Esophagus muscularis mucosa (tissue), 4 donors: ENCODE data around the gene HOXD13. TPM values are rescaled to one million over a fixed set of nuclear protein-coding genes. Genes with fewer than 3 reads are reported as not detected.

Experiments
- DNase-seq: peaks from one replicate; pipeline ENCODE4 v3.0.0-alpha.2; 2017; ENCODE audit errors: extremely low spot score
- H3K27ac ChIP-seq, 4 donors: fragments of 200-600 bp; sonication (generic); replicated peaks in 1 of 4; 1 replicate in 3 of 4; 2 replicates in 1 of 4; pipeline ENCODE4 v1.5.1; 2016 to 2019; ENCODE audit warnings: mild to moderate bottlenecking in 1 of 4
- H3K27me3 ChIP-seq, 4 donors: fragments of 200-600 bp; sonication (generic); one replicate each; pipeline versions ENCODE4 v1.5.1 to v1.6.0; 2016 to 2019
- H3K36me3 ChIP-seq, 4 donors: fragments of 200-600 bp; sonication (generic); one replicate each; pipeline ENCODE4 v1.5.1; 2016 to 2019
- H3K4me1 ChIP-seq, 4 donors: fragments of 200-600 bp; sonication (generic); one replicate each; pipeline ENCODE4 v1.5.1; 2016 to 2019
- H3K4me3 ChIP-seq, 4 donors: fragments of 200-600 bp; sonication (generic); 1 replicate in 2 of 4; 2 replicates in 2 of 4; pipeline ENCODE4 v1.5.1; 2016 to 2019; ENCODE audit warnings: mild to moderate bottlenecking in 4 of 4, moderate library complexity in 1 of 4
- H3K9me3 ChIP-seq, 4 donors: fragments of 200-600 bp; sonication (generic); 1 replicate in 3 of 4; 2 replicates in 1 of 4; pipeline ENCODE4 v1.5.1; 2016 to 2019
- EP300 ChIP-seq: sonication (generic); formaldehyde crosslinking; IDR thresholded peaks from one replicate; pipeline ENCODE4 v1.6.1; 2017; ENCODE audit warnings: antibody characterized with exemption
- POLR2A ChIP-seq: fragments of 450-650 bp; IDR thresholded peaks from one replicate; pipeline ENCODE4 v1.6.1; 2017; ENCODE audit warnings: antibody characterized with exemption, moderate library complexity, mild to moderate bottlenecking, low read depth
- POLR2AphosphoS5 ChIP-seq, 2 donors: sonication (generic); formaldehyde crosslinking; IDR thresholded peaks; one replicate each; pipeline ENCODE4 v1.6.1; 2017; ENCODE audit warnings: antibody characterized with exemption in 2 of 2
- WGBS: methylation state at CpG from one replicate; pipeline ENCODE4 v1.1.5; 2018; 5-methylcytosine and 5-hydroxymethylcytosine counted together
- intact Hi-C: fragments of 100-400 bp; cut with DNase I; formaldehyde crosslinking; loops from one replicate; pipeline ENCODE4 v1.15.1; 2023
- total RNA-seq, 4 donors: library from RNA; depleted of rRNA; stranded (reverse); fragments of >200 nt; gene quantifications; one replicate each; pipeline versions ENCODE4 v1.1.0 to v1.2.1, GENCODE V29; 2016
- TF ChIP-seq, protein P1 (sequence below), 3 experiments: fragments of 200-600 bp in 2 of 3; fragments of 450-650 bp in 1 of 3; sonication (generic) in 2 of 3; IDR thresholded peaks; one replicate each; pipeline ENCODE4 v1.5.1; 2017 to 2019; ENCODE audit warnings: antibody characterized with exemption in 3 of 3, mild to moderate bottlenecking in 2 of 3, moderate library complexity in 1 of 3

The HOXD13 gene
- total RNA-seq, 4 donors from 2014 or later, result not detected

DNA sequence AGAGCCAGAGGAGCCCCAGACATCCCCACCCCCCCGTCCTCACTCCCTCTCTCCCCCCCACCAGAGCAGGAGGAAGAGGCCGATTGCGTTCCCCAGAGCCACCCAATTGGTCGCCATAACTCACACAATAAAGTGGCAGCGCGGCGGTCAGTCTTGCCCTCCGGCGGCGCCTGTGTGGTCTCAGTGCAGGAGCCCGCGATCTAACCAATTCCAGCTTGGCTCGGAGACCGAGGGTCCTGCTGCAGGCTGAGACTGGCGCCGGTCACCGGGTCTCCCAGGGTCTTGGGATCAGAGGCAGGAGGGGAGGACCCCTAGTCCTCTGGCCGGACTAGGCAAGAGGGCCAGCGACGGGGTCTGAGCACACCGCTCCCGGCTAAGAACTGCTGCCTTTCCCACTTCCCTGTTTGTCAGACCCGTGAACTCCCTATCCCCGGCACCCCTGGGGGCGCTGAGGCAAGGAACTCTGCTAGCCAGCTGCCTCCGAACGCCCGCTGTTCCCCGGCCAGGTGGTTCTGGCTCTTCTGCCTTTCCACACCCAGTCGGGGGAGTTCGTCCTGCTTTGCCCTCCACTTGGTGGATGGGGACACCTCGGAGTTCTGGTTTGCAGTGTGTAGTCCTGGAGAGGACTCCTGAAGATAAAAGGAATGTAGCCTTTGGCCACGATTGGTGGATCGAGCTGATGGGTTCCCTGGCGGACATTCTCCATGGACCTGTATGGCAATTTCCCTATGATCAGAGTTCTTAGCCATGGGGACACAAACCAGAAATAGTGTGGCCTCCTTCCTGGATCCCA, 6.0 kb downstream of the HOXD13 start:
- intact Hi-C loops, result no loop called here
- H3K4me3 ChIP-seq, result no peak overlapping the region

DNA sequence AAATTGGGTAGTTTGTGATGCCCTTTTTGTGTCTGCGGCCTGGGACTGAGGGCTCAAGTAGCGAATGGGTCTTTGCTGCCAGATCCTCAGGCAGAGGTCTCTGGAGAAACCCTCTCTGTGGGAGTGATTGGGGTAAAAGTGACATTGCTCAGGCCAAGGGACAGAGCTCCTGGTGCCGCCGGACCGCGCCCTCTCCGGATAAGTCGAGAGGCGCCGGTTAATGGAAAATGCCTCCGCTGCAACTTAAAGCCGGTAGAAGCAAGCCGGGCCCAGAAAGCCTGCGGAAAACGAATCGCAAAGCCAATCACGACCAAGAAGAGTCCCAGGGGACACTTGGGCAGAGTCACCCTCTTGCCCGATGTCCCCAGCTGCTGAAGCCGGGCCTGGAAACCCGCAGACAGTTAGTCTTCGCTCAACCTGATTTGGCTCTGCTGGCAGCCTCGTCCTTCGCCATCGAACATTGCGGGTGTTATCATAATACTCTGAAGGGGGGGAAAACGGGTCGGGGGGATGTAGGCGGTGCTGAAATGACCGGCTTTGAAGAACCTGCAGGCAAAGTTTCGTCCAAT, 6.7 kb downstream of the HOXD13 start:
- no peak overlapping the region for H3K4me3 ChIP-seq
- no peaks in the 10 kb centered on the region for H3K36me3 ChIP-seq
- no peak overlapping the region for H3K27ac ChIP-seq
- no peak for DNase-seq
- intact Hi-C loops, result no loop called here
- 8% methylated on average over 24 of the region's 30 CpGs for WGBS
- H3K4me1 ChIP-seq, result peaks cover 14 to 50% (median 47%) of the 10 kb centered on the region in 4 donors
- TF ChIP-seq, protein P1, sequence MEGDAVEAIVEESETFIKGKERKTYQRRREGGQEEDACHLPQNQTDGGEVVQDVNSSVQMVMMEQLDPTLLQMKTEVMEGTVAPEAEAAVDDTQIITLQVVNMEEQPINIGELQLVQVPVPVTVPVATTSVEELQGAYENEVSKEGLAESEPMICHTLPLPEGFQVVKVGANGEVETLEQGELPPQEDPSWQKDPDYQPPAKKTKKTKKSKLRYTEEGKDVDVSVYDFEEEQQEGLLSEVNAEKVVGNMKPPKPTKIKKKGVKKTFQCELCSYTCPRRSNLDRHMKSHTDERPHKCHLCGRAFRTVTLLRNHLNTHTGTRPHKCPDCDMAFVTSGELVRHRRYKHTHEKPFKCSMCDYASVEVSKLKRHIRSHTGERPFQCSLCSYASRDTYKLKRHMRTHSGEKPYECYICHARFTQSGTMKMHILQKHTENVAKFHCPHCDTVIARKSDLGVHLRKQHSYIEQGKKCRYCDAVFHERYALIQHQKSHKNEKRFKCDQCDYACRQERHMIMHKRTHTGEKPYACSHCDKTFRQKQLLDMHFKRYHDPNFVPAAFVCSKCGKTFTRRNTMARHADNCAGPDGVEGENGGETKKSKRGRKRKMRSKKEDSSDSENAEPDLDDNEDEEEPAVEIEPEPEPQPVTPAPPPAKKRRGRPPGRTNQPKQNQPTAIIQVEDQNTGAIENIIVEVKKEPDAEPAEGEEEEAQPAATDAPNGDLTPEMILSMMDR (IDR thresholded peaks at IDR 0.05), result no peak
- H3K9me3 ChIP-seq, result no peaks in the 10 kb centered on the region
- peaks cover under 1 to 100% (median 96%) of the 10 kb centered on the region in 4 donors for H3K27me3 ChIP-seq

More for the DNA sequence above, 6.0 kb downstream of the HOXD13 start:
- Histone ChIP-seq H3K36me3 (no peaks in the 10 kb centered on the region), H3K9me3 (no peaks in the 10 kb centered on the region), H3K27ac (no peak overlapping the region), H3K4me1 (peaks cover 11 to 46% (median 41%) of the 10 kb centered on the region in 4 donors), H3K27me3 (peaks cover 0 to 100% (median 96%) of the 10 kb centered on the region in 4 donors)
- TF ChIP-seq POLR2A (no peak), EP300 (no peak)
- TF ChIP-seq, protein P1 (IDR thresholded peaks at IDR 0.05), result no peak
- no peak for DNase-seq
- WGBS, result 7% methylated on average over 5 of the region's 35 CpGs

DNA sequence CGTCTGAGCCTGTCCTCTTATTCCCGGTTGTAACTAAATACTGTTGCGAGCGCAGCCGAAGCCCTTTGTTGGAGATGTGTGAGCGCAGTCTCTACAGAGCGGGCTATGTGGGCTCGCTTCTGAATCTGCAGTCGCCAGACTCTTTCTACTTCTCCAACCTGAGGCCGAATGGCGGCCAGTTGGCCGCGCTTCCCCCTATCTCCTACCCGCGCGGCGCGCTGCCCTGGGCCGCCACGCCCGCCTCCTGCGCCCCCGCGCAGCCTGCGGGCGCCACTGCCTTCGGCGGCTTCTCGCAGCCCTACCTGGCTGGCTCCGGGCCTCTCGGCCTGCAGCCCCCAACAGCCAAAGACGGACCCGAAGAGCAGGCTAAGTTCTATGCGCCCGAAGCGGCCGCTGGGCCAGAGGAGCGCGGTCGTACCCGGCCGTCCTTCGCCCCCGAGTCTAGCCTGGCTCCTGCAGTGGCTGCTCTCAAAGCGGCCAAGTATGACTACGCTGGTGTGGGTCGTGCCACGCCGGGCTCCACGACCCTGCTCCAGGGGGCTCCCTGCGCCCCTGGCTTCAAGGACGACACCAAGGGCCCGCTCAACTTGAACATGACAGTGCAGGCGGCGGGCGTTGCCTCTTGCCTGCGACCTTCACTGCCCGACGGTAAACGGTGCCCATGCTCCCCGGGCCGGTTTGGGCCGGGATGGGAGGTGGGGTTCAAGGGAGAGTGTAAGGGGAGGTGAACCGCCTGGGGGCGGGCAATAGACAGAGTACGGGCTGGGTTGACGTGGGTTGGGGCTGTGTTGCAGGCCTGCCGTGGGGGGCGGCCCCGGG, 7.4 kb downstream of the HOXD13 start, which contains the start of gene HOXD12:
TSS of gene HOXD12 (plus strand) at position 68 of the 819 bp plus-strand sequence. CDS start at position 75, 7 bp downstream.
- no peak within 1 kb of the TSS for H3K27ac ChIP-seq
- 6% methylated on average over 34 of the region's 70 CpGs for WGBS
- H3K4me1 ChIP-seq, result peaks cover 21 to 57% (median 54%) of the 10 kb centered on the region in 4 donors
- peaks cover 6 to 100% (median 96%) of the 10 kb centered on the region in 4 donors for H3K27me3 ChIP-seq
- DNase-seq, result no peak
- intact Hi-C loops, result no loop called here
- H3K36me3 ChIP-seq, result no peaks in the 10 kb centered on the region
- no peak within 1 kb of the TSS for H3K4me3 ChIP-seq
- H3K9me3 ChIP-seq, result no peaks in the 10 kb centered on the region
- no peak for TF ChIP-seq EP300

DNA sequence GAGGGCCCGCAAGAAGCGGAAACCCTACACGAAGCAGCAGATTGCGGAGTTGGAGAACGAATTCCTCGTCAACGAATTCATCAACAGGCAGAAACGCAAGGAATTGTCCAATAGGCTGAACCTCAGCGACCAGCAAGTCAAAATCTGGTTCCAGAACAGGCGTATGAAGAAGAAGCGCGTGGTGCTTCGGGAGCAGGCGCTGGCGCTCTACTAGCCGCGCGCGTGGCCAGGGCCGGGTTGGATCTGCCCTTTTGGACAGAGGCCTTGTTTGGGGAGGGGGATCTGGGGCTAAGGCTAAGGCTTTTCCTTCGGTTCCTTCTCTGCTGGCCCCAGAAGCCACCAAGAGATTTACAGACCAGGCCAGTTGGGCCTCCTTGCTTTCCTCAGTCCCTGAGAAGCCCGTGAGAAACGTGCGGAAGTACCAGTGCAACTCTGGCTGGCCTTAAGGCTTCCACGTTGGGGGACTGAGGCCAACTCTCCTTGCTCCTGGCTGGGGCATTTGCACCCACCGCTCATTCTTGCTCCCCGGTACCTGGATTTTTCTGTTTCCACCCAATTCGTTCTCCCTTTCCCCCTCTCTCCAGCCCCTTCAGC, 8.1 kb downstream of the HOXD13 start:
- no peak overlapping the region for H3K27ac ChIP-seq
- DNase-seq, result no peak
- no peaks in the 10 kb centered on the region for H3K9me3 ChIP-seq
- H3K36me3 ChIP-seq, result no peaks in the 10 kb centered on the region
- TF ChIP-seq POLR2A (no peak), POLR2AphosphoS5 (IDR thresholded peaks at IDR 0.05) (no peak)
- 9% methylated on average over 17 of the region's 28 CpGs for WGBS
- peaks cover 21 to 64% (median 61%) of the 10 kb centered on the region in 4 donors for H3K4me1 ChIP-seq
- H3K27me3 ChIP-seq, result peaks cover 6 to 100% (median 96%) of the 10 kb centered on the region in 4 donors
- intact Hi-C loops, result no loop called here
- H3K4me3 ChIP-seq, result no peak overlapping the region

DNA sequence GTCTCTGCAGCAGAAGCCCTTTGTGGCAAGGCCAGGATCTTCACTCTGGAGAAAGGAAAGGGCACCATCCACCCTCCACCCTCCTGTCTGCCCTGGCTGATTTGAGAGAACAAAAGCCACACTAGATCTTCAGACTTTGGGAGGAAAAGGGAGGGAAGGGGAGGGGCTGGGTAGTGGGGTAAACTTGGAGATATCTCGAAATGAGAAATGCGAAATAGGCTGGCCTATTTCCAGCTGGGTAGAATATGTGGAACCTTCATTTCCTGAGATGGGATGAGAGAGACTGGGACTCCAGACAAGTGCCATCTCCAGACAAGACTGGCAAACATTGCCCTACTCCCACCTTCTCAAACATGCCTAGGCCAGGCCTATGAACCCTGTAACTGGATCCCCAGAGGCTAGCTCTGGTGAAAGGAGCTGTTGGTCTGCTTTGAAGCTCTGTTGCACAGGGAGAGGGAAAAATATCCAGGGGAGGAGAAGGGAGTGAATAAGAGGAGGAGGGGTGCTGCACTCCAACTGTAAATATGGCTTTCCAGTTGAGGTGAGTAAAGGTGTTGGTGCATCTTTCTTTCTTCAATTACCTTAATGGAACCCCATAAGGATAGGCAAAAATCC, 8.8 kb downstream of the HOXD13 start:
- DNase-seq, result no peak
- H3K27me3 ChIP-seq, result peaks cover 6 to 100% (median 94%) of the 10 kb centered on the region in 4 donors
- intact Hi-C loops, result no loop called here

More for the DNA sequence above, 8.8 kb downstream of the HOXD13 start:
- Histone ChIP-seq H3K36me3 (no peaks in the 10 kb centered on the region), H3K9me3 (no peaks in the 10 kb centered on the region), H3K4me1 (peaks cover 21 to 68% (median 60%) of the 10 kb centered on the region in 4 donors), H3K4me3 (no peak overlapping the region), H3K27ac (no peak overlapping the region)
- 19% methylated on average over 2 of the region's 2 CpGs for whole genome bisulfite sequencing
- TF ChIP-seq EP300, result no peak
- TF ChIP-seq, protein P1 (IDR thresholded peaks at IDR 0.05), result no peak
- TF ChIP-seq POLR2A, result no peak
- no peak for TF ChIP-seq POLR2AphosphoS5 (IDR thresholded peaks at IDR 0.05)
